Activated CD4-positive, alpha-beta T cell treated with anti-CD3 and anti-CD28 coated beads, Interleukin-2, amount 50 U/mL, for 48 hours (primary cell): ENCODE results near the gene GIGYF1.
"Not testable (repeated sequence)": the region's sequence is repeated elsewhere in the genome, so short reads cannot be mapped to it uniquely, and the experiment has no call there.

Source experiments
- DNase-seq, 2 experiments: peaks; one replicate each; pipeline ENCODE4 v3.0.0-alpha.2; 2020

Gene GIGYF1

DNA sequence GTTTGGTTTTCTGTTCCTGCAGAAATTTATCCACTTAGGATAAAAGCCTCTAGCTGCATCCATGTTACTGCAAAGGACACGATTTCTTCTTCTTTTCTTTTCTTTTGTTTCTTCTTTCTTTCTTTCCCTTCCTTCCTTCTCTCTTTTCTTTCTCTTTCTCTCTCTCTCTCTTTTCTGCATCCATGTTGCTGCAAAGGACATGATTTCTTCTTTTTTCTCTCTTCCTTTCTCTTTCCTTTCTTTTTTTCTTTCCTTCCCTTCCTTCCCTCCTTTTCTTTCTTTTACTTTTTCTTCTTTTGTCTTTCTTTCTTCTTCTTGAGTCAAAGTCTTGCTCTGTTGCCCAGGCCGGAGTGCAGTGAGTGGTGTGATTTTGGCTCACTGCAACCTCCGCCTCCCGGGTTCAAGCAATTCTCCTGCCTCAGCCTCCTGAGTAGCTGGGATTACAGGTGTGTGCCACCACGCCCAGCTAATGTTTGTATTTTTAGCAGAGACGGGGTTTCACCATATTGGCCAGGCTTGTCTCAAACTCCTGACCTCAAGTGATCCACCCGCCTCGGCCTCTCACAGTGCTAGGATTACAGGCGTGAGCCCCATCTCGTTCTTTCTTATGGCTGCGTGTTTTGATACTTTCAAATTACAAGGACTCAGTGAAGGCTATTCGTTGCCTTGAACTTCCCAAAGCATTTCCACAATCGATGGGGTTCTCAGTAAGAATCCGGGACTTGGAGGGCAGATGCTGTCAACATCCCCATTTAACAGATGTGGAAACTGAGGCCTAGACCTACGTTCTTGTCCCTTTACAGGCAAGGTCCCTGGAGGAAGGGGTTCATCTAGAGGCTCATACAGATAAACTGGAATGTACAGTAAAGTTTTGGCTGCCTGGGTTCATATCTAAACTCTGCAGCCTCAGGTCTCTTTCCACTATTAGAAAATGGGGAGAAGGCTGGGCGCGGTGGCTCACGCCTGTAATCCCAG is 22.4 kb downstream of the GIGYF1 start:
- no peak for DNase-seq

DNA sequence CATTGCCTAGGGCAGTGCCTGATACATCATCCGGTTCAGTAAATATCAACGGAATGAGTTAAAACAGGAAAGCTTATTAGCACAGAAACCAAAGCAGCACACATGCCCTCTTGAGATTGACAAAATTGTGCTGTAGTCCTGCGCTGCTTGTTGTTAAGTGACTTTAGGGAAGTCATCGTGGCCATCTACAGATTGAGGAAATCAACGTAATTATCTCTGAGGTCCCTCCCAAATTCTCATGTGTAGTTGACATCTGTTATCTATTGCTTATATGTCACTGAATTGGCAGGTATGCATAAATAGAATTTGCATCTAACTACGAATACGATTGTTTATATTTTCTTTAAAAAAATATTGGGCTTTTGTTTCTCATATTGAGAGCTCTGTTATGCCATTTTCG is 24.0 kb downstream of the GIGYF1 start:
- no peak for DNase-seq

DNA sequence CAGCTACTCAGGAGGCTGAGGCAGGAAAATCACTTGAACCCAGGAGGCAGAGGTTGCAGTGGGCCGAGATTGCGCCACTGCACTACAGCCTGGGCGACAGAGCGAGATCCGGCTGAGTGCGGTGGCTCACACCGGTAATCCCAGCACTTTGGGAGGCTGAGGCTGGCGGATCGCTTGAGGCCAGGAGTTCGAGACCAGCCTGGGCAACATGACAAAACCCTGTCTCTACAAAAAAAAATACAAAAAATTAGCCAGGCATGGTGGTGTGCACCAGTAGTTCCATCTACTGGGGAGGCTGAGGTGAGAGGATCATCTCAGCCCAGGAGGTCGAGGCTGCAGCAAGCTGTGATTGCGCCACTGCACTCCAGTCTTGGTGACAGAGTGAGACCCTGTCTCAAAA is 24.9 kb downstream of the GIGYF1 start:
- not testable (repeated sequence) for DNase-seq

DNA sequence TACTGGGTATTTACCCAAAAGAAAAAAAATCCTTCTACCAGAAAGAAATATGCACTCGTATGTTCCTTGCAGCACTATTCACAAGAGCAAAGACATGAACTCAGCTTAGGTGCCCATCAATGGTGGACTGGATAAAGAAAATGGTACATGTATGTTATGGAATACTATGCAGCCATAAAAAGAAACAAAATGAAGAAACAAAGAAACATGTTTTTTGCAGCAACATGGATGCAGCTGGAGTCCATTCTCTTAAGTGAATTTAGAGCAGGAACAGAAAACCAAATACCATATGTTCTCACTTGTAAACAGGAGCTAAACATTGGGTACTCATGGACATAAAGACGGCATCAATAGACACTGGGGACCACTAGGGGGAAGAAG is 26.0 kb downstream of the GIGYF1 start:
- no peak for DNase-seq

DNA sequence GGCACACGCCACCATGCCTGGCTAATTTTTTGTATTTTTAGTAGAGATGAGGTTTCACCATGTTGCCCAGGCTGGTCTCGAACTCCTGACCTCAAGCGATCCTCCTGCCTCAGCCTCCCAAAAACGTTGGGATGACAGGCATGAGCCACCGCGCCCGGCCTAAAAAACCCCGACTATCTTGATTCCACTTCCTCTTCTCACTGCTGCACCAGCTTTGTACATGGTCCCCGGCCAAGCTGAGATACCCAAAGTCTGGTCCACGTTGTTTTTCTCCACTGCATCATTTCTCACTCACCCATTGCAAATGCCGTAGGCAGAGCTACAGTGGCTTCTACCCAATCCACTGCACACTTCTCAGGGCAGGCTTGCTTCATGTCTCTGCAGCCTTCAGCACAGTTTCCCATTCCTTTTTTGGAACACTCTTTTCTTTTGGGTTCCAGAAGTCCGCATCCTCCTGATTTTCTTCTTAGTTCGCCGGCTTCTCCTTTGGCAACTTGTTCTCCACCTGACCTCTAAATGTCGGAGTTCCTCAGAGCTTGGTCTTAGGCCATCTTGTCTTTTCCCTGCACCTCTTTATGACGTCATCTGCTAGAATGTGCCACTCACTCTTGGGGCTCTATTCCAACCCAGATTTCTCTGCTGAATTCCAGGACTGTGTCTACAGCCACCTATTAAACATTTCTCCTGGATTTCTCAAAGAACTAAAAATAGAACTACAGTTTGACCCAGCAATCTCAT is 26.6 kb downstream of the GIGYF1 start:
- no peak for DNase-seq

GRCh38 chr7:100665168-100665726 is 28.8 kb downstream of the GIGYF1 start:
- DNase-seq, result no peak

GRCh38 chr7:100662194-100662776 is 31.8 kb downstream of the GIGYF1 start:
- DNase-seq, result not testable (repeated sequence)

- DNase-seq, result peak; percentile 70 to 76
Measured at GRCh38 chr7:100655908-100656674, 38.0 kb downstream of the GIGYF1 start, which contains the start of gene ACTL6B. ACTL6B (minus strand) TSS chr7:100656448; CDS start chr7:100656354, 94 bp downstream.

DNA sequence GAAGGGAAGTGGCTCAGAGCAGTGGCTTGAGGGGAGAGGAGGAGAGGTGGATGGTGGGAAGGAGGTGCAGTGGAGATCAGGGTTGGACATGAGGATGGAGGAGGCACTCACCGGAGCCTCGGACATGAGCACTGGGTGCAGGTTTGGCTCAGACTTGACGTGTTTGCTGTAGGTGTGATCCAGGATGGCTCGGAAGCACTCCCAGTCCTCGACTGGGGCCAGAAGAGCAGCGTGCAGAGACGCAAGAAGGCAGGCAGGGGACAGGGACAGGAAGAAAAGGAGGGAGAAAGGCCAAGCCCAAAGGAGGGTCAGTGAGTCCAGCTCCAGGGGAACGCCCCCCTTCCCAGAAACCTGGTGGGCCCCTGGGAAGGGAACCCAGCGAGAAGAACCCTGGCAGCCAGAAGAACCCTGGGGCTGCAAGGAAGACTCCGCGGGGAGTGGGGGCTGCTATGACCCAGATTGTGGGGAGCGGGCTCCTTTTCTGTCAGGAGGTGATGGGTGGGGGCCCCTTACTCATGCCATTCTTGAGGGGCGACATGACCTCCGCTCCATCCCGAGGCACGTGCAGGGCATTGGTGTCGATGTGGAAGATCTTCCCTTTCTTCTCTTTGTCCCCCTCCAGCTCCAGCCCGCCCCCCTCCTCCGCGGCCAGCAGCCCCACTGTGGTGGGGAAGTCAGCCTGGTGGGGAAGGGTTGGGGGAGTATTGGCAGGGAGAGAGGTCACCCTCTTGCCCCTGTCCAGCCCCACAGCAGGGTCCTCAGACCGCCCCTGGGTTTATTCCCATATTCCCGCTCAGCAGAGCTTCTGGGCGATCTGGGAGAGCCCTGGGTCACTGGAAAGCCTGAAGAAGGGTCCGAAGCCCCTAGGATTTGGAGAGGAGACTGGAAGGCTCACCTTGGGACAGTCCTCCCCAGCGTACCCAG is 38.9 kb downstream of the GIGYF1 start:
- DNase-seq, result no peak

DNA sequence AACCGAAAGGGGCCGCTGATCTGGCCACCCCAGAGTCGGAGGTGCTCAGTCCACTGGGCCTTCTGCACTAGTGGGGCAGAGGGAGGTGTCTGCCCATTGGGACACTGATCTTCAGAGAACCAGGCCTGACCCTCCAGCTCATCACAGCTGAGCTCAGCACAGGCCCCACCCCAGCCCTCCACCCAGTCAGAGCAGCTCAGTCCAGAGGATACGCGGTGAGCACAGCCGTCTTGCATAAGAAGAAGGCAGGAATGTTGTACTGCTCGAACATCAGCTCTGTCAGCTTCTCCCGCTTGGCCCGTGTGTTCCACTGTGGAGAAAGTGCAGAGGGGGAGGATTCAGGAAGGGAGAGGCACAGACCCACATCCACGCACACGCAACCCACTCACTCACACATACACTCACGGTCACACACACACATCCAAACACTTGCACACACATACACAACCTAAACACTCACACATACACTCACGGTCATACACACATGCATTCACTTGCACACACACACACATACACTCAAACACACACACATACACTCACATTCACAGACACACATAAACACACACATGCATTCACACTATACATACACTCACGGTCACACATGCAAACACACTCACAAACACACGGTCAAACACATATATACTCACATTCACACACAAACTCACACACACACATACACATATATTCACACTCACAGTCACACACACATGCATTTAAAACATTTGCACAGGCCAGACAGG is 44.1 kb downstream of the GIGYF1 start:
- DNase-seq, result no peak

GRCh38 chr7:100642534-100642907 is 51.5 kb downstream of the GIGYF1 start:
- DNase-seq, result peak; percentile 44 to 54

DNA sequence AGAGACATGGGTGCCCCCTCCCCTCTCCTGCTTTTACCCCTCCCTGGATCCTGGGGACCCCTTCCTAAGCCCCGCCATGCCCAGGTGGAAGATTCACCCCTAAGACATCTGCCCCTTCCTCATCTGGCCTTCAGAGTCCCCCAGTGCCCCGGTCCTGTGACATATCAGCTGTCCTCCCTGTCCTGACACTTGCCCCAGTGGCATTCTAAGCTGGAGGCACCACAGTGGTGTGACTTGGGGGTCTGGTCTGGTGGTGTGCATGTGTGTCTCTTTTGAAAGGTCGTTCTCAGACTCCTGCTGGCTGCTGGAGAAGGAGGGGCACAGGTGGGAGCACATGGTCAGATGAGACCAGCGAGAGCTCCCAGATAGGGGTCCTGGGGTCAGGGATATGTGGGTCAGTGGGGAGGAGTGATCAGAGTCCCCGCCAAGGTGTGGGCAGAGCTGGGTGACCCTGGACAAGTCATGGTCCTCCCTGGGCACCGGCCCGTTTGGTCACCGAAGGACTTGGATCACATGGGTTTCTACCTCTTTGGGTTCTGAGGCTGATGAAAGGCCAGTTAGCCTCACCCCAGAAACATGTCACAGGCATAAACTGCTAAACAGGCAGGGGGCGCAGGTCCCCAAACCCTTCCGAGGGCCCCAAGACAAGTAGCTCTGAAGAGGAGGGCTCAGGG is 52.1 kb downstream of the GIGYF1 start:
- no peak for DNase-seq

GRCh38 chr7:100641463-100641859 is 52.6 kb downstream of the GIGYF1 start, which contains the start of gene TFR2:
TFR2 (minus strand) TSS chr7:100641552; CDS start chr7:100641509, 43 bp downstream.
- DNase-seq, result no peak

DNA sequence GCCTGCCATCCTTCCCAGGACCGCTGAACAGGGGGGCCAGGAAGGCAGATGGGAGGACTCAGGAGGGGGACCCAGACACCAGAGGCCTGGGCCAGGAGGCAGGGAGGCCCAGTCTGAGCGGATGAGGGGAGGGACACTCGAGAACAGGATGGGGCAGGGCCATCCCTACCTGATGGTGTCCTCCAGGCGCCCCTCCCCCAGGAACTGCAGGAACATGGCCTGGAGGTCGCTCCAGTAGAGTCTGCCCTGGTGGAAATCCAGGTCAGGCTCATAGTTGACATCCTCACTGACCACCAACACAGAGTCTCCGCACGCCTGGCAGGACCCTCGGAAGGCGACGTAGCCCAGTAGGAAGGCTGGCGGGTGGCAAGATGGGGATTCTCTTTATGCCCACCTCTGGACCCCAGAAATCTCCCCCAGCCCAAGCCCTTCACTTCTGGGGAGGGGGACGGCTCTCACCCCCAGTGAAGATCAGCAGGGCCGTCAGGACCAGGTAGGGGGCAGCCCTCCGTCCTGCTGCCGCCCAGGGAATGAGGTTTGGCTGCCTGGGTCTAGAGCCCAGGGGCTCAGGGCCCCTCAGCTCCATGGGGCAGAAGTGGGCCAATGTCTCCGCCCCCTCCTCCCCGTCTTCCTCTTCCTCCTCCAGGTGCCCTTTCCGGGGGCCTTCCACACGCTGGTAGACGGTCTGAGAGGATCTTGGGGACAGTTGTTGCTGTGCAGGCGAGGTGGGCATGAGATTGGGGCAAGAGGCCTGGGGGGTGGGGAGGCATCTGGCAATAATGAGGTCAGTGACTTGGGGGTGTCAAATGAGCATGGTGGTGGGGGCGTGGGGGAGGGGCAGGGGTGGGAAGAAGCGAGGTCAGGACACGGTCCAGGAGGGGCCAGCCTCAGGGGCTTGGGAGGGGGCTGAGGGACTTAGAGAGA is 53.3 kb downstream of the GIGYF1 start:
- no peak for DNase-seq

DNA sequence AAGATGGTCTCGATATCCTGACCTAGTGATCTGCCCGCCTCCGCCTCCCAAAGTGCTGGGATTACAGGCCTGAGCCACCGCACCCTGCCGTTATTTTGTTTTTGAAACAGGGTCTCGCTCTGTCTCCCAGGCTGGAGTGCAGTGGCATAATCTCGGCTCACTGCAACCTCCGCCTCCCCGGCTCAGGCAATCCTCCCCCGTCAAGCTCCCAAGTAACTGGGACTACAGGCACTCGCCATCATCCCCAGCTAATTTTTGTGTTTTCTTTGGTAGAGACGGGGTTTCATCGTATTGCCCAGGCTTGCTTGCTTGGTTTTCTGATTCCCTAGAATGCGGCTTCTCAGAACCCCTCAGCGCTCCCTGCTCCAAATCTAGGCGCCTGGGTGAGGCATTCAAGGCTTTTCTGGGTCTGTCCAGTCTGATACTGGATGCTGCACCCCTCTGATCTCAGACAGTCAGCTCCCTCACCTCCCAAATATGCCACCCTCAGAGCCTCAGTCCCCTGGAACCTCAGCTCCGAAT is 54.0 kb downstream of the GIGYF1 start:
- DNase-seq, result no peak

- peak; percentile 75 to 78 for DNase-seq
Measured at GRCh38 chr7:100632951-100633717, 60.9 kb downstream of the GIGYF1 start.

DNA sequence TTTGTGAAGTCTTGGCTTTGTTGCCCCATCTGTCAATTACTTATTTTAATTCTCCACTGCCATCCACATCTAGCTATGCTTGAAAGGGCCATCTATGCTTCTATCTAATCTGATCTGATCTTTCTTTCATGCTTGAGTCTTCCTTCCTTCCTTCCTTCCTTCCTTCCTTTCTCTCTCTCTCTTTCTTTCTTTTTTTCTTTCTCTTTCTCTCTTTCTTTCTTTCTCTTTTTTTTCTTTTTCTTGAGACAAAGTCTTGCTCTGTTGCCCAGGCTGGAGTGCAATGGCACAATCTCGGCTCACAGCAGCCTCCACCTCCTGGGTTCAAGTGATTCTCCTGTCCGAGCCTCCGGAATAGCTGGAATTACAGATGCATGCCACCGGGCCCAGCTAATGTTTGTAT is 64.0 kb downstream of the GIGYF1 start:
- no peak for DNase-seq
